ENCODE data around the gene CTNNA2. TPM values are rescaled to one million over a fixed set of nuclear protein-coding genes. Genes with fewer than 3 reads are reported as not detected.

CTNNA2 gene
- total RNA-seq, 1 experiment from 2014 or later = 5.5 TPM

DNA sequence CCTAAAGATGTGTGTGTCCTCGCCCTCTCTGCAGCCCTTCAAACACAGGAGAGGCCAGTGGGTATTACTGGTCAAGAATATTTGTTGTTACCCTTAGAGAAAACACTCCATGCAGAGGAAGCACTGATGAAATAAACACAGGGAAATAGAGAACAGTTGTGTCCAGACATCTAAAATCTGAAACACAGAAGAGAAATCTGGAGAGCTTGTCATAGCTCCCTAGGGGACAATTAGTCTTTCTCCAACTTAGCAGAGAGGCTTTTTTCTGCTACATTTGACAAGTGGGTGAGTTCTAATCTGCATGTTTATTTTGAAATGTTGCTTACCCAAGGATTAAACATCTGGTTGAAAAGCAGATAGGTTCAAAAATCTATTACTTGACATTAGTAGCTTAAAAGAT is 190.1 kb downstream of the CTNNA2 start:
- H2BK12ac ChIP-seq (ENCODE audit: insufficient read length, low read depth, low read length) = no peak overlapping the region
- no peak overlapping the region for H3K4ac ChIP-seq (ENCODE audit: low read depth, low read length)
- H3K27me3 ChIP-seq (ENCODE audit: insufficient read depth, low read length) = no peaks in the 10 kb centered on the region
- no peak overlapping the region for H4K5ac ChIP-seq (ENCODE audit: insufficient read length, low read depth, low read length)
- no peak overlapping the region for H2AK5ac ChIP-seq (ENCODE audit: insufficient read length, low read length)
- no peaks in the 10 kb centered on the region for H3K23me2 ChIP-seq (ENCODE audit: insufficient read length, low read depth, low read length, poor library complexity, severe bottlenecking)
- H3K79me1 ChIP-seq (ENCODE audit: insufficient read depth, low read depth, low read length, poor library complexity, severe bottlenecking) = no peaks in the 10 kb centered on the region
- no peak overlapping the region for H3K56ac ChIP-seq (ENCODE audit: insufficient read length, low read depth, low read length)
- no peaks in the 10 kb centered on the region; a peak in 1 of 5 replicates for H3K9me3 Mint-ChIP-seq
- no peaks in the 10 kb centered on the region for H3K9me3 ChIP-seq (ENCODE audit: control insufficient read depth, low read depth, low read length)
- no peak overlapping the region; a peak in 1 of 7 replicates for H3K27ac Mint-ChIP-seq
- no peak overlapping the region for H2BK20ac ChIP-seq (ENCODE audit: low read depth, low read length, poor library complexity, severe bottlenecking)
- H3K79me2 ChIP-seq (ENCODE audit: insufficient read depth, low read length) = no peaks in the 10 kb centered on the region
- WGBS (ENCODE audit: extremely low coverage, insufficient read length, low lambda C conversion rate) = no CpG with 5 or more reads among the region's 1 CpG
- no peak overlapping the region for H2AFZ ChIP-seq (ENCODE audit: low read length)
- H2BK5ac ChIP-seq (ENCODE audit: insufficient read length, low read length) = no peak overlapping the region
- H2BK120ac ChIP-seq (ENCODE audit: low read depth, low read length, poor library complexity, severe bottlenecking) = no peak overlapping the region
- DNase-seq = no peak
- H3K36me3 Mint-ChIP-seq (ENCODE audit: insufficient read depth in 1 of 3, low read depth in 3 of 3) = peaks cover 0 to 5% (median 0%) of the 10 kb centered on the region in 3 experiments; a peak in 4 of 7 replicates
- H3K27ac ChIP-seq (ENCODE audit: insufficient read length, low read depth, low read length) = no peak overlapping the region
- H3K9ac ChIP-seq (ENCODE audit: extremely low read depth, insufficient read length, low read length) = no peak overlapping the region
- H3T11ph ChIP-seq (ENCODE audit: low read length) = no peak overlapping the region
- no peak for TF ChIP-seq CTCF (conservative IDR thresholded peaks at IDR 0.05)
- H4K91ac ChIP-seq (ENCODE audit: insufficient read length, low read depth, low read length) = no peak overlapping the region
- no peaks in the 10 kb centered on the region; the same call in 1 of the 2 replicates for H3K4me1 ChIP-seq (ENCODE audit: insufficient read depth, low read length)
- no peak overlapping the region for H4K8ac ChIP-seq (replicated peaks; ENCODE audit: insufficient read length, low read depth, low read length)
- no peak overlapping the region for H3K4me3 Mint-ChIP-seq
- H3K4me2 ChIP-seq (ENCODE audit: insufficient read depth, insufficient read length, low read length) = no peak overlapping the region
- no peak overlapping the region for H3K18ac ChIP-seq (ENCODE audit: insufficient read length, low read depth, low read length)
- H3K4me1 Mint-ChIP-seq = peaks cover 3 to 4% of the 10 kb centered on the region in 2 experiments
- H3K27me3 Mint-ChIP-seq (ENCODE audit: low read depth) = no peaks in the 10 kb centered on the region
- no peak overlapping the region for H2BK15ac ChIP-seq (ENCODE audit: low read depth, low read length)
- no peaks in the 10 kb centered on the region for H4K20me1 ChIP-seq (ENCODE audit: control insufficient read depth, insufficient read depth, insufficient read length)
- no peak overlapping the region for H3K14ac ChIP-seq (ENCODE audit: insufficient read depth, low read length)
- H3K23ac ChIP-seq (ENCODE audit: insufficient read length, low read depth, low read length) = no peak overlapping the region

Measured in H9 (cell line).